ENCODE measurements around the gene DNAAF3. TPM values are rescaled to one million over a fixed set of nuclear protein-coding genes. Genes with fewer than 3 reads are reported as not detected.

The DNAAF3 gene
- total RNA-seq, 1 experiment from 2014 or later: 52.8 TPM

- no peak for ATAC-seq
- TF ChIP-seq SIN3A (IDR thresholded peaks at IDR 0.05; ENCODE audit: low read depth) (no peak), SP1 (IDR thresholded peaks at IDR 0.05; ENCODE audit: low read depth) (no peak), EZH2 (IDR thresholded peaks at IDR 0.05) (no peak), RAD21 (IDR thresholded peaks at IDR 0.05; ENCODE audit: low read depth) (no peak)
- TF ChIP-seq, protein P1, sequence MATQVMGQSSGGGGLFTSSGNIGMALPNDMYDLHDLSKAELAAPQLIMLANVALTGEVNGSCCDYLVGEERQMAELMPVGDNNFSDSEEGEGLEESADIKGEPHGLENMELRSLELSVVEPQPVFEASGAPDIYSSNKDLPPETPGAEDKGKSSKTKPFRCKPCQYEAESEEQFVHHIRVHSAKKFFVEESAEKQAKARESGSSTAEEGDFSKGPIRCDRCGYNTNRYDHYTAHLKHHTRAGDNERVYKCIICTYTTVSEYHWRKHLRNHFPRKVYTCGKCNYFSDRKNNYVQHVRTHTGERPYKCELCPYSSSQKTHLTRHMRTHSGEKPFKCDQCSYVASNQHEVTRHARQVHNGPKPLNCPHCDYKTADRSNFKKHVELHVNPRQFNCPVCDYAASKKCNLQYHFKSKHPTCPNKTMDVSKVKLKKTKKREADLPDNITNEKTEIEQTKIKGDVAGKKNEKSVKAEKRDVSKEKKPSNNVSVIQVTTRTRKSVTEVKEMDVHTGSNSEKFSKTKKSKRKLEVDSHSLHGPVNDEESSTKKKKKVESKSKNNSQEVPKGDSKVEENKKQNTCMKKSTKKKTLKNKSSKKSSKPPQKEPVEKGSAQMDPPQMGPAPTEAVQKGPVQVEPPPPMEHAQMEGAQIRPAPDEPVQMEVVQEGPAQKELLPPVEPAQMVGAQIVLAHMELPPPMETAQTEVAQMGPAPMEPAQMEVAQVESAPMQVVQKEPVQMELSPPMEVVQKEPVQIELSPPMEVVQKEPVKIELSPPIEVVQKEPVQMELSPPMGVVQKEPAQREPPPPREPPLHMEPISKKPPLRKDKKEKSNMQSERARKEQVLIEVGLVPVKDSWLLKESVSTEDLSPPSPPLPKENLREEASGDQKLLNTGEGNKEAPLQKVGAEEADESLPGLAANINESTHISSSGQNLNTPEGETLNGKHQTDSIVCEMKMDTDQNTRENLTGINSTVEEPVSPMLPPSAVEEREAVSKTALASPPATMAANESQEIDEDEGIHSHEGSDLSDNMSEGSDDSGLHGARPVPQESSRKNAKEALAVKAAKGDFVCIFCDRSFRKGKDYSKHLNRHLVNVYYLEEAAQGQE (IDR thresholded peaks at IDR 0.05; ENCODE audit: low read depth): no peak
- ChIA-PET POLR2A (interaction anchor here (0.6 to 2.0 kb wide), 4 partner anchors 9 to 204 kb away, joined by 3 to 5 read pairs (median 4); no protein-coding TSS in a partner anchor), CTCF (interaction anchor here (0.8 to 2.4 kb wide), 4 partner anchors 9 to 16 kb away, joined by 3 to 13 read pairs (median 3); partner anchors contain the start of gene DNAAF3), RAD21 (ENCODE audit: low non-redundant PET in 1 of 2, low total read pairs in 2 of 2, uncharacterized antibody in 2 of 2, unreplicated experiment in 2 of 2) (no interaction called here)
- H3K9ac ChIP-seq (ENCODE audit: low read length): no peak overlapping the region
- H3K27me3 ChIP-seq (ENCODE audit: insufficient read depth, low read length): no peaks in the 10 kb centered on the region
- intact Hi-C loops (cut with micrococcal nuclease): no loop called here
- H2AFZ ChIP-seq (ENCODE audit: low read depth, low read length, poor library complexity, severe bottlenecking): no peak overlapping the region
- no peak for DNase-seq (ENCODE audit: low read depth, low spot score)
- no peak overlapping the region for H3K4me2 ChIP-seq (ENCODE audit: low read length)
- peaks cover 0 to 5% of the 10 kb centered on the region in 2 experiments; a peak in 1 of 4 replicates for H3K9me3 ChIP-seq (ENCODE audit: control insufficient read depth in 1 of 2, insufficient read depth in 1 of 2, low read depth in 1 of 2, low read length in 2 of 2)
- no peak overlapping the region; the same call in 1 of the 2 replicates for H3K27ac ChIP-seq (ENCODE audit: low read depth, low read length)
- no peaks in the 10 kb centered on the region for H3K79me2 ChIP-seq (ENCODE audit: insufficient read depth, low read length)
- no peaks in the 10 kb centered on the region for H4K20me1 ChIP-seq (ENCODE audit: insufficient read depth)
- H3K9me2 ChIP-seq (ENCODE audit: insufficient read depth): no peaks in the 10 kb centered on the region
- H3K4me3 ChIP-seq (replicated peaks in 1 of 2; ENCODE audit: low read depth in 1 of 2, low read length in 2 of 2): no peak overlapping the region
- no TSS peak for BruUV-seq (replicated peaks)
- peaks cover 16 to 58% of the 10 kb centered on the region in 2 experiments; a peak in 3 of 4 replicates for H3K4me1 ChIP-seq (ENCODE audit: control insufficient read depth in 1 of 2, insufficient read depth in 2 of 2, low read length in 2 of 2)
- no peaks in the 10 kb centered on the region for H3K36me3 ChIP-seq (ENCODE audit: control insufficient read depth in 1 of 2, insufficient read depth in 2 of 2, low read length in 2 of 2)
These were observed 8.9 kb upstream of the DNAAF3 start for GRCh38 chr19:55175117-55175867.

Data from HCT116 (cell line).